Measurements from ENCODE around the gene MDC1.
A peak's percentile ranks its signal among the peaks of the same experiment; 100 is the strongest.

MDC1 gene

GRCh38 chr6:30744054-30744805, 27.1 kb upstream of the MDC1 start, which contains the start of gene IER3:
IER3 (minus strand) TSS chr6:30744547; CDS start chr6:30744518, 29 bp downstream.
- DNase-seq (ENCODE audit: low read depth), result peak; percentile 69
- TF ChIP-seq CTCF (IDR thresholded peaks at IDR 0.05; ENCODE audit: control insufficient read depth, insufficient read depth, low read depth, low read length, missing control alignments), result peak; percentile 68

GRCh38 chr6:30743099-30744053, 26.3 kb upstream of the MDC1 start:
- no peak for DNase-seq (ENCODE audit: low read depth)
- H3K4me3 ChIP-seq (ENCODE audit: control insufficient read depth, low read depth, low read length), result peak overlapping the region; percentile 74
- peak; percentile 4 for TF ChIP-seq CTCF (IDR thresholded peaks at IDR 0.05; ENCODE audit: control insufficient read depth, insufficient read depth, low read depth, low read length, missing control alignments)

More at GRCh38 chr6:30744054-30744805, 27.1 kb upstream of the MDC1 start, which contains the start of gene IER3:
- H3K4me3 ChIP-seq (ENCODE audit: control insufficient read depth, low read depth, low read length), result peak within 1 kb of the TSS; percentile 74

GRCh38 chr6:30742316-30743098, 25.4 kb upstream of the MDC1 start, which contains the start of gene FLOT1:
FLOT1 (minus strand) TSS chr6:30742687; CDS start chr6:30742189, 498 bp downstream.
- DNase-seq (ENCODE audit: low read depth), result peak; percentile 94
- TF ChIP-seq CTCF (IDR thresholded peaks at IDR 0.05; ENCODE audit: control insufficient read depth, insufficient read depth, low read depth, low read length, missing control alignments), result no peak
- peak within 1 kb of the TSS; percentile 74 for H3K4me3 ChIP-seq (ENCODE audit: control insufficient read depth, low read depth, low read length)

GRCh38 chr6:30741789-30742315, 24.8 kb upstream of the MDC1 start:
- H3K4me3 ChIP-seq (ENCODE audit: control insufficient read depth, low read depth, low read length), result peak overlapping the region; percentile 52
- TF ChIP-seq CTCF (IDR thresholded peaks at IDR 0.05; ENCODE audit: control insufficient read depth, insufficient read depth, low read depth, low read length, missing control alignments), result no peak
- DNase-seq (ENCODE audit: low read depth), result no peak

- TF ChIP-seq CTCF (IDR thresholded peaks at IDR 0.05; ENCODE audit: control insufficient read depth, insufficient read depth, low read depth, low read length, missing control alignments), result no peak
- no peak for DNase-seq (ENCODE audit: low read depth)
- H3K4me3 ChIP-seq (ENCODE audit: control insufficient read depth, low read depth, low read length), result peak overlapping the region; percentile 52
These were observed 24.1 kb upstream of the MDC1 start for GRCh38 chr6:30741063-30741779.

Data from AG09309 (cell line).